Measurements from ENCODE around the gene COL9A3.

COL9A3 gene

GRCh38 chr20:62858058-62858830 lies 41.4 kb downstream of the COL9A3 start:
- no peak for DNase-seq (ENCODE audit: low spot score)

- no peak for DNase-seq (ENCODE audit: low spot score)
Measured at GRCh38 chr20:62859721-62860120, 42.9 kb downstream of the COL9A3 start.

- no peak for DNase-seq (ENCODE audit: low spot score)
Measured at GRCh38 chr20:62860391-62860923, 43.6 kb downstream of the COL9A3 start.

GRCh38 chr20:62860924-62861691 lies 44.3 kb downstream of the COL9A3 start:
- DNase-seq (ENCODE audit: low spot score) = peak; percentile 29

- DNase-seq (ENCODE audit: low spot score) = peak; percentile 89
Measured at GRCh38 chr20:62861726-62862336, 45.0 kb downstream of the COL9A3 start, which contains the start of gene TCFL5. TSS of gene TCFL5 (minus strand) at chr20:62861822. CDS start at chr20:62861670, 152 bp downstream.

DNA sequence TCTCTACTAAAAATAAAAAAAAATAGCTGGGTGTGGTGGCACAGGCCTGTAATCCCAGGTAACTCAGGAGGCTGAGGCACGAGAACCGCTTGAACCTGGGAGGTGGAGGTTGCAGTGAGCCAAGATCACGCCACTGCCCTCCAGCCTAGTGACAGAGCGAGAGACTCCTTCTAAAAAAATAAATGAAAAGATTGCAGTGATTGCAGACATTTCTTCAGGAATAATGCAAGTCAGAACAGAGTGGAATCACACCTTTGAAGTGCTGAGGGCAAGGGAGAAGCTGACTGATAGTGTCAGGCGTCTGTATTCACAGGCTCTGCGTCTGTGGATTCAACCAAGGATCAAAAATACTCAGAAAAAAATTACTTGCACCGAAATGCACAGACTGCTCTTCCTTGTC lies 47.4 kb downstream of the COL9A3 start:
- no peak for DNase-seq (ENCODE audit: low spot score)

DNA sequence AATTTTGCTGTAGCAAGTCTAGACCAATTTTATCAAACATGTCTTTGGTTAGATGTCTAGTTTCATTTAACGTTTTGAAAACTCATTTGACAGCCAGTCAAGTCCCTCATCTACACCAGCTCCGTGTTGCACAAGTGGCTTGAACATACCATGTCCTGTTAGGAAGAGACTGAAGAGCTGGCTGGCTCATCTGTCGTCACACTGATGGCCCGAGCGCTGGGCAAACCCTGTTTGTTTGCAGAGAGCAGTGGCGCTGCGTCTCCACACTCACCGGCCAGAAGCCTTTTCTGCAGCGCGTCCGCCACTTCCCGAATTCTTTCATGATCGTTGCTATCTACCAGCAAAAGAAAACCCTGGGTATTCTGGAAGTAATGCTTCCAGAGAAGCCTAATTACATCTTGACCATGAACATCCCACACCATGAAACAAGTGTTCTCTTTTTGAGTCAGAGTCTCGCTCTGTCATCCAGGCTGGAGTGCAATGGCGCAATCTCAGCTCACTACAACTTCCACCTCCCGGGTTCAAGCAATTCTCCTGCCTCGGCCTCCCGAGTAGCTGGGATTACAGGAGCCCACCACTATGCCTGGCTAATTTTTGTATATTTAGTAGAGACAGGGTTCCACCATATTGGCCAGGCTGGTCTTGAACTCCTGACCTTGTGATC lies 55.5 kb downstream of the COL9A3 start:
- DNase-seq (ENCODE audit: low spot score) = no peak

- DNase-seq (ENCODE audit: low spot score) = no peak
Measured at GRCh38 chr20:62872862-62873261, 56.0 kb downstream of the COL9A3 start.

- no peak for DNase-seq (ENCODE audit: low spot score)
Measured at GRCh38 chr20:62873280-62873679, 56.4 kb downstream of the COL9A3 start.

- peak; percentile 43 for DNase-seq (ENCODE audit: low spot score)
Measured at GRCh38 chr20:62873681-62874031, 56.8 kb downstream of the COL9A3 start.

DNA sequence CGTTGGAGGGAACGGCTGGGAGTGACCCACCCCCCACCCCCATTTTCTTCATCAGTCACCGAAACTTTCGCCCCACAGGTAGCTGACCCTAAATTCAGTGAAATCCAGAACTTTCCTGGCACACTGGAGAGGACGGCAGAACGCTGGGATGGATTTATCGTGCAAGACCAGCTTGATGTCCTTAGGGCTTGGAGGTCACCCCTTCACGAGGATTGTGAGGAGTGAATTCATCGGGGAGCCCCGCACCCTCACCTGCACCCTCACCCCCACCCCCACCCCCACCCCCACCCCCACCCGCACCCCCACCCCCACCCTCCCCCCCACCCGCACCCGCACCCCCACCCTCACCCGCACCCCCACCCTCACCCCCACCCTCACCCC lies 58.1 kb downstream of the COL9A3 start:
- DNase-seq (ENCODE audit: low spot score) = no peak

DNA sequence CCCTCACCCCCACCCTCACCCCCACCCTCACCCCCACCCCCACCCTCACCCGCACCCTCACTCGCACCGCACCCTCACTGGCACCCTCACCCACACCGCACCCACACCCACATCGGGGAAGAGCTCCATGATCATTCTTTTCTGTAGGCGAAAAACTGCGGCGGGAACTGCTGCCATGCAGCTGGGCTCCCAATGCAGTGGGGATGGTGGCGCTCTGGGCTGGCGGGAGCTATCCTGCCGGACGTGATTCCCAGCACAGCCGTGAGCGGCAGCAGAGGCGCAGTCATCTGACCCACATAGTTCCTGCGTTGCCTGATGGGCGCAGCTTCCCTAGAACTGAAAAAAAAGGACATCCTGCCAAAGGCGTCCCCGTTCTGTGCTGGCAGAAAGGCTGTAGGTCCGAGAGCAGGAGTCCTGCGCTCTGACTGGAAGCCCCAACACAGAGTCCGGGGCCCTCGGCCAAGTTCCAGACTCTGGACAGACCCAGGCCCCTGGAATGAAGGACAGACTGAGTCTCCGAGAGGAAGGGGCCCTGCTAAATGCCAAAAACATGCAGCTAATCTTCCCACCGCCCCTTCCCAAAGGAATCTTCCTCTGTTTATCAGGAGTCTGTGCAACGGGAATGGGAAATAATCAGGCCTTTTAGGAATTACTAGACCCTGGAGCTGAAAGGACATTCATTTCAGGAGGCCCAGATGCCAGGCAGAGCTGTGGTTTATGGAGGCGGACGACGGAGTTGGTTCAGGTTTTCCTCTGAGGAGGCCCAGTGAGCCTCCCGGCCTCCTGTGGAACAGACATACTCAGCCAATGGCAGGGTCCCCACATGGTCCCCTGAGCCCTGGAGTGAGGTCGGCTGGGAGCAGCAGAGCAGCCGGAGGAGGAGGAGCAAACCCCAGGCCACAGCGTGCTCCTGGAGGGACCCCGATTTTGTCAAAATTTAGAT lies 58.8 kb downstream of the COL9A3 start:
- peak; percentile 81 for DNase-seq (ENCODE audit: low spot score)

GRCh38 chr20:62876501-62876901 lies 59.7 kb downstream of the COL9A3 start:
- no peak for DNase-seq (ENCODE audit: low spot score)

GRCh38 chr20:62876902-62877816 lies 60.3 kb downstream of the COL9A3 start:
- DNase-seq (ENCODE audit: low spot score) = no peak

DNA sequence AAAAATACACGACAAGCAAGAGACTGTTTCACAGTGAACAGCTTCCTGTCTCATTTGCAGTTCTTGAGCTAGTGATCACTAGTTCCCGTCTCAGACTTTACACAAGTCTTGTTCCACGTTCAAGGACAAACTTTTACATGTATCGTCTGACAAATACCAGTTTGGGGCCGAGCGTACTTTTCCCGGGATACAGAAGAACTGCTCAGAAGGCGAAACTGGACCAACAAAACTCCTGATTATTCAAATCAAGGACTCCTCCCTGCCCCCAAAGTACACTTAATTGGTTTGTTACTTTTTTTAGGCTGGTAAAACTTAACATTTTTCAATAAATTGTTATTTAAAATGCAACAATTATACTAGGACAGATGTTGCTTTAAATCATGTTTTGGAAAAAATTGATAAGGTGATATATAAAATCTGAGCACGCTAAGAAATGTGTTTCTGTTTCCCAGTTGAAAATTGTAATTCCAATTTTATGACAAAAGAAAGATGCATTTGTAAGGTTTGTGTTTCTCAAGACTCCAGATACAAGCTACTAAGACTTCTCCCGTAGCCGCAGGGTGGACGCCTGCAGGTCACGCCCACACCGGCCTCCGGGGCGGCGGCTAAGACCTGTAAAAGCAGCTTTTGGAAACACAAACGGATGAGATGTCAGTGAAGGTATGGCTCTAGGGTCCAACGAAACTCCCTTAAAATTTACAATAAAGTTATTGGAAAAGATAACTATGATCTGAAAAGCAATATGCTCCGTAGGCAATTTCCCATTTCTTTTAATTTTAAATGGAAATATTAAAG lies 61.6 kb downstream of the COL9A3 start:
- DNase-seq (ENCODE audit: low spot score) = no peak

- no peak for DNase-seq (ENCODE audit: low spot score)
Measured at GRCh38 chr20:62879275-62880146, 62.7 kb downstream of the COL9A3 start.

- DNase-seq (ENCODE audit: low spot score) = no peak
Measured at GRCh38 chr20:62880147-62880934, 63.5 kb downstream of the COL9A3 start.

Data from LoVo (cell line).